ENCODE results near the gene RAD51B.

DNA sequence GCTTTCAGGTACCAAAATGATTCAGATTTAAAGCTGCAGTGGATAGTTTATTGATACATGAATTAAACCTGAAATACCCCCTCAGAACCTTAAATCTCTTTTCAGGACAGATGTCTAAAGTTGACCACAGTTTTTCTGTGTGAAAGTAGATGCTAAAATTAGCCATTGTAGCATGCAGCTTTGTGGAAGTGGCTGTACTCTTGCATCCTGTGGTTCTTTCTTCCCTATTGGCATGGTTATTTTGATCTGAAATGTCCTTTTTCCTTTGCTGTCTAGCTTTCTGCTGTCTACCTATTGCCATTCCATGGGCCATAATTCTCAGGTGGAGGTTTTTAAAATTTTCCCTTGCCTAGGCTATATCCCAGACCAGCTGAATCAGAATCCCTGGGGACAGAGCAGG is 517.7 kb downstream of the RAD51B start:
- TF ChIP-seq, protein P1, sequence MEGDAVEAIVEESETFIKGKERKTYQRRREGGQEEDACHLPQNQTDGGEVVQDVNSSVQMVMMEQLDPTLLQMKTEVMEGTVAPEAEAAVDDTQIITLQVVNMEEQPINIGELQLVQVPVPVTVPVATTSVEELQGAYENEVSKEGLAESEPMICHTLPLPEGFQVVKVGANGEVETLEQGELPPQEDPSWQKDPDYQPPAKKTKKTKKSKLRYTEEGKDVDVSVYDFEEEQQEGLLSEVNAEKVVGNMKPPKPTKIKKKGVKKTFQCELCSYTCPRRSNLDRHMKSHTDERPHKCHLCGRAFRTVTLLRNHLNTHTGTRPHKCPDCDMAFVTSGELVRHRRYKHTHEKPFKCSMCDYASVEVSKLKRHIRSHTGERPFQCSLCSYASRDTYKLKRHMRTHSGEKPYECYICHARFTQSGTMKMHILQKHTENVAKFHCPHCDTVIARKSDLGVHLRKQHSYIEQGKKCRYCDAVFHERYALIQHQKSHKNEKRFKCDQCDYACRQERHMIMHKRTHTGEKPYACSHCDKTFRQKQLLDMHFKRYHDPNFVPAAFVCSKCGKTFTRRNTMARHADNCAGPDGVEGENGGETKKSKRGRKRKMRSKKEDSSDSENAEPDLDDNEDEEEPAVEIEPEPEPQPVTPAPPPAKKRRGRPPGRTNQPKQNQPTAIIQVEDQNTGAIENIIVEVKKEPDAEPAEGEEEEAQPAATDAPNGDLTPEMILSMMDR (IDR thresholded peaks at IDR 0.05): no peak
- no peak for TF ChIP-seq POLR2A (IDR thresholded peaks at IDR 0.05)
